Ecto neural progenitor cell (in vitro differentiated cells): Measurements from ENCODE around the gene ACOT9.
A peak's percentile ranks its signal among the peaks of the same experiment; 100 is the strongest.
"Not testable (repeated sequence)": the region's sequence is repeated elsewhere in the genome, so short reads cannot be mapped to it uniquely, and the experiment has no call there.

Experiments used
- DNase-seq: peaks from one replicate; pipeline ENCODE4 v3.0.0-alpha.2; 2018; ENCODE audit warnings: low spot score

Gene ACOT9

DNA sequence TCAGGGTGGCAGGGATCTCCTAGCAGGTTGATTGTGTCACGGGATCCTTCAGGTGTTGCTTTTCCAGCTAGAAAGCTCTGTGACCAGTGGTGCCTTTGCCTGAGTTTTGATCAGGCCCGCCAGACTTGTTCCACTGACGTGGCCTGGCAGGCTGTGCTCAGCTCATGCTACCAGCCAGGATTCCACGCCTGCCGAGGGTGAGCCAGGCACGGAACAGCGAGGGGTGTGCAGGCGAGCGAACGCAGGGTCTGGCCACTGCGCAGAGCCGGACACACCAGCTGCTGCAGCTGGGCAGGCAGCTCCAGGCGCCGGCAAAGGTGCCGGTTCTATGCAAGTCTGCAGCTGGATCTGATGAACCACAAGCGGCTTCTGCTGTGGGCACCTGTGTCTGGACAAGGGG, 22.8 kb upstream of the ACOT9 start:
- no peak for DNase-seq

DNA sequence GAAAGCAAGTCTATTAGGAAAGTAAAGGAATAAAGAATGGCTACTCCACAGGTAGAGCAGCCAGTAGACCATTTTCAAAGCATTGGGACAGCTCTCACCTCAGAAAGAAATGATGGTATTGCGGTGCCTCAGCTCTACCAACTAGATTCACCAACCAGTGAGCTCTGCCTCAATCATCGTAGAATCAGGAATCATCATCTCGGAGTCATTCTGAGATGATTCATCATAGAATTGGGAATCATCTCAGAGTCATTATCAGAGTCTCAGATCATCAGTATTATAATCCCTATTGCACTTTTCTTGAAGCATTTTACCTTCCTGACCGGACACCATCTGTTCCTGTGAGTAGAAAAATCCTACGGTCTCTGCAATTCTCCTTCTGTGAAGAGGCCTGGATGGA, 22.4 kb upstream of the ACOT9 start:
- no peak for DNase-seq

DNA sequence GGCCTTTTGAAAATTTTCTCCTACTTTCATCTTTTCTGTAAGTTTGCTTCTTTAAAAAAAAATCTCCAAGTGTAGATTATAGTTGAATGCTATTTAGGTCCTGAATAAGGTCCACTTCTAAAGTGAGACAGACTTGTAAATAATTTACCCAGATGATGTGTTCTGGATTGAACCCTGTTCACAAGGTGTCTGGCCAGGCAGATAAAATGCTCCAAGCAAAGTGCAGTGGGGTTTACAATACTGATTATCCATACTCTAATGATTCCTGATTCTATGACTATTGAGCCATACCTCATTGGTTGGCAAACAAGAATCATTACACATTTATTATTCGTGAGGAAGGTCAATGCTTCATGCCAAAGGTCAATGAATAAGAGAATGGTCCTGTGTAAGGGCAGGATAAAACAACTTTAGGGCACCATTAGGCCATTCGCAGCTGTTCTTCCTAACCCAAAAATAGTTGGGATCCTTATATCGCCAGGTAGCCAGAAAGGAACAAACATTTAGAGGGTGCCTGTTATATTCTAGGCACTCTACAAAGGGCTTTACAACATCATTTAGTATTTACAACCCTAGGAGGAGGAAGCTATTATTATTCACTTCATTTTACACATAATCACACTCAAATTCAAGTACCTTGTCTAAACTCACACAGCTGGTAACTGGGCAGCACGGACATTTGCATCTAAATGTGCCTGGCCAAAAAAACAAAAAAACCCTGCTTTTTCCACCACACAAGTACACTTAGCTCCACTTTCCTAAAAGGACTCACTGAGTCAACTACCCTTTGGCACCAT, 21.3 kb upstream of the ACOT9 start:
- DNase-seq = no peak

DNA sequence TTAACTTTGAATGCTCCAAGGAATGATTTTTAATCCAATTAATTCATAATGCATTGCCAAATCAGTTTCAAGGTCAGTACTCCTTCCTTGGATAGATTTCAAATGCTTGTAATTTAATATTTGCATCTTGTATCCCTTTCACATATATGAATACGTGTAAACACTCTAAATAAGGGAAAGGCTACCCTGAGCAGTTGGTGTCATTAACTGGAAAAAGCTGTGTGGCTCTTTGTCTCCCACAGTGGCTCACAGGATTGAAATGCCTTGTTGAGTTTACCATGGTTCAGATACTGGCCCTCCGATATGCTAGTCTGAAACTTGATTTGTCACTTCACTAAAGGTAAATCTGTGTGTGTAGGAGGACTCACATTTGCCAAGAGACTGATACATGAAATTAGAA, 16.7 kb upstream of the ACOT9 start:
- no peak for DNase-seq

DNA sequence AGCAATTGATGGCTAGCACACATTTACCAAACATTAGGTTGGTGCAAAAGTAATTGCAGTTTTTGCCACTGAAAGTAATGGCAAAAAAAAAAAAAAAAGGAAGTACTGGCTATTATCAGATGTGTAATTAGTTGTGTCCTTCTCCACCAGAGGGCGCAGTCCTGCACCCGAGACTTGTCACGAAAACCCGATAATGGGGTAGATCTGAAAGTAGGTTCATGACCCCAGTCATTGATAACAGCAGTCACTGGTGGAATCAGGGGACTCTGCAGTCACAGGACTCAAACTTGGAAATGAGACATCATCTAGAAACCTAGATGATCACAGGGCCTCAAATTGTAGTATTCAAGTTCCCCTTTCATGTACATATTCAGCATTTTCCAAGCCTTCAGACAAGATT, 13.1 kb upstream of the ACOT9 start:
- peak; percentile 74 for DNase-seq

DNA sequence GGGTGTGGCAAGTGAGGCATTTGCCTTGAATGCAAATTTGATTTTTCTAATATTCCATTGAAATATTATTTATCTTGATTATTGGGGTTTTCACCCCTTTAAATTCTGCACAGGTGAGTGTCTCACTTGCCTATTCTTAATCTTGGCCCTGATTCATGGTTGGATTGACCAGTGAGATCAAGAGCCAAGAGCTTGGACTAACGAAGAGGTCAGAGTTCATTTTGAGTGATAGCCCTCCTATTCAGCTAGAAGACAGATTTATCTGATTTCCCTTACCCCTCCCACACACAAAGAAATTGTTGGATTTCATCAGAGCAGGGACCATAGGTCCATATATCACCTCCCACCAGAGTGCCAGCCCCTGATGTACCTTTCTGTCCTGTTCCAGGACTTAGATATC, 11.6 kb upstream of the ACOT9 start:
- no peak for DNase-seq

DNA sequence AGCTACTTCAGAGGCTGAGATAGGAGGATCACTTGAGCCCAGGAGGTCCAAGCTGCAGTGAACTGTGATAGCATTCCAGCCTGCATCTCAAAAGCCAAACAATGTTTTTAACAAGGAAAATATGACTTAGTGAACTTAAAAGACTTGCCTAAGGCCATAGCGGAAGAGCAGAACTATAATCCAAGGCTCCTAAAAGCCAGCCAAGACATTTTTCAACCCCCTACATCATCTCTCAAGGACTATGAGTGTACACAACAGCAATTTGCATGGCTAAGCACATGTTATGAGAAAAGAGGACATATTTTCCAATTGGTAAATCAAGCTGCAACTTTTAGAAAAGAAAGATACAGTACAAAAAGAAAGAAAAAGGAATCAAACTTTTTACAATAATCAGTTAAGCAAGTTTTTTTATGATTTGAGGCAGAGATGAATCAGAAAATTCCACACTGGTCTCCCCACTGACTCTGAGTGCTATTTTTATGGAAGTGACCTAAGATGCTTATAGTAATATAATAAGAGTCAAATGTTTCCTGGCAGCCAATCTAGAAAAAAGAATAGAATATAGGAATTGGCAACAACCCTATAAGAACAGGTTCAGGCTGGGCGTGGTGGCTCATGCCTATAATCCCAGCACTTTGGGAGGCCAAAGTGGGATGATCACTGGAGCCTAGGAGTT, 9.8 kb upstream of the ACOT9 start:
- DNase-seq = no peak

DNA sequence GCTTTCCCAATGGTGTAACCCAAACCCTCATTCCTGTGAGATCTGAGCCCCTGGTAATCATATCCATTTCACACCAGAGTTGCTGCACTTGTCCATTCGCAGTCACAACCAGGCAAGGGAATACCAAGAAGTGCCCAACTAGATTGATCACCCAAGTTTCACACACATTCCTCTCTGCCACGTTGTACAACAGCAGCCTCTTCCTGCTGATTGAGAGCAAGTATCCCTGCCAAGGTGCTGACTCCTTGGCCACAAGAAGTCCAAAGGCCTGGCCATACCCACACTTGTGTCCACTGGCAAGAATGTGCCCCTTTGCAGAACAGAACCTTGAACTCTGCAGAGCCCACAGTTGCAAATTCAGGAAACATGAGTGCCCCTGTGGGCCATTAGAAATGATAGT, 6.5 kb upstream of the ACOT9 start:
- DNase-seq = no peak

DNA sequence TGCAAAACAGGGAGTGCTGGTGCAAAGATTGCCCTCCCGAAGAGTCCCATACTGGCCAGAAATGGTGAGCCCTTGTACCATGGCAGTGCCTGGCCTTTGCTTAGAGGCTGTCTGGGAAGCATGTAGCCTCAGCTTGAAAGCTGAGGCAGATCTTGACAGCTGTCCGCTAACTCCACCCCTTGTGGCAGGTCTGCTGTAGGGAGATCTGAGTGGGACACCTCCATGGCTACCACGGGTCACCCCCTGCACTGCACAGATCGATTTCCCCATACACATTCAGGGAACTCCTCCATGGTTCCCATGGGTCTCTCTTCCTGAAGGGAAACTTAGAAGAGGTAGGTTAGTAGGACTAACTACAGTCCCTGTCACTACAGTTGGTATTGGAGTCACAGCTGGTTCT, 6.1 kb upstream of the ACOT9 start:
- no peak for DNase-seq

DNA sequence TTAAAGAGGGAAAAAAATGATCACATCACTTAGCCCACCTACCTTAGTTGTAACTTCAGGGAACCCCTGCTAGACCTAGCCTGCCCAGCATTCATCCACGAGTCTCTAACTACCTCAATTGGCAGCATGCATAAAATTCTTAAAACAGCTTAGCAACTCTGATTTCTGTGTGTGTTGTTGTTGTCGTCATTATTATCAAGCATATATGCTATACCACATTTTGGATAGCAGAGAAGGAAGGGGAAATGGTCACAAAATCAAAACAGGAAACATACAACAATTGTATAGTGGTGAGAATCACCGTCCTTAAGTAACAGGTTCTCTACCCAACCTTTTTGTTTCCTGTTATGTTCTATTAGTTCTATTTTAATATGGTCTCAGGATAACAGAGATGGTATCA, 2.7 kb upstream of the ACOT9 start:
- DNase-seq = no peak

DNA sequence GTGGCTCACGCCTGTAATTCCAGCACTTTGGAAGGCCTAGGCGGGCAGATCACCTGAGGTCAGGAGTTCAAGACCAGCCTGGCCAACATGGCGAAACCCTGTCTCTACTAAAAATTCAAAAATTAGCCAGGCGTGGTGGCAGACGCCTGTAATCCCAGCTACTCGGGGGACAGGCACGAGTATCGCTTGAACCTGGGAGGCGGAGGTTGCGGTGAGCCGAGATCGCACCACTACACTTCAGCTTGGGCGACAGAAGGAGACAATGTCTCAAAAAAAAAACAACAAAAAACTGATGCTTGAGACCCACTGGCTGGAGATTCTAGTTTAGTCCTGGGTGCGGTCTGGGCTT, 521 bp upstream of the ACOT9 start:
- not testable (repeated sequence) for DNase-seq

DNA sequence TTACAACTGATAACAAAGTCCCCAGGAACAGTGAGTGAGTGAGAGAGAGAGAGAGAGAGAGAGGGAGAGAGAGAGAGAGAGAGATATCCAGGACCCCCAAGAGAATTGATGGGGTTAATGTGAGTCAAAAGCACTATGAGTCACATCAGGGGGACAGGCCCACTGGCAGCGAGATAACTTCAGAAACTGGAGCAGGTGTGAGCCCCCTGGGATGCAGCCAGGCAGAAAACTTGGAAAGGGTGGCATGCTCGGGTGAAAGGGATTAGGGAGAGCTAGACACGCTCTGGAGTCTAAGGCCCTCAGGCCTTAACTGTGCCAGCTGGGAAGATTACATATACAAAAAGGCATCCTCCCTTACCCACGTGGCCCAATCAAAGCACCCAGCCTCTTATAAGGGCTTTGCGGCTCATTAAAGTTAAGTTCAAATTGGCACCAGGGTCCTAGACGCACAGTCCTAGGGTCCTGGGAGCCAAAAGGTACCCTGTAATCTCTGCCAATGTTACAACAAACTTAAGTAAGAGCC, 841 bp downstream of the ACOT9 start:
- DNase-seq = no peak

DNA sequence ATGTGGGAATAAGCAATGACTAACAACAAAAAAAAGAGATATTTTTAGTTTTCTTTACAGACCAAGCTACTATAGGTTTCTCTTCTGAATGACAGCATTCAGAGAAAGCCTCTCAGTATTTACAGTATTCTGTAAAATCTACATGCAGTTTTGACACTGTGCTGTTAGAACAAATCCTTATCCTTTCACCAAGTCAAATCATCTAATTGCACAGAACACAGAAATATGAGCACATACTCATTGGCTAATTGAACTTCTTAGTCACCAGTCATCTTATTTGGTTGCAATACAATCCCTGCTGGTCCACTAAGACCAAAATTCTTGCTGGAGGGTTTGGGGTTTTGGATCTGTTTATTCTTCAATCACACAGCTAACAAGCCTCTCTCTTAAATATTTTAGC, 5.7 kb downstream of the ACOT9 start:
- DNase-seq = no peak

DNA sequence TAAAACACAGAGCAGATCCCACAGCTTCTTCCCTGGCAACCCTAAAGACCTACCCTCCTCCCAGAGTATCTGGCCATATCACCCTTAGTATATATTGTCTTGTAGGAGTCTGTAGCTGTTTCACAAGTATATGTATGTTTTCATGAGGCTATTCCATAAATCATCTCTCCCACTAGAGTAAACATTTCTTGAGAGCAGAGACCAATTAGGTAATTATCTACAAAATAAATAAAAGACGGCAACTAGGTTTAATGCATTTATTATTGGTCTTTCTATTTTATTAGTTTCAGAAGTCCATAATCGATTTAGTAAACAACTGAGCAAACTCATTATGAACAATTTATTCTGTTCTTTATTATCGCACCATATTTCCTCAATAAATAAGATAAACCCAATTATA, 7.0 kb downstream of the ACOT9 start:
- DNase-seq = no peak

DNA sequence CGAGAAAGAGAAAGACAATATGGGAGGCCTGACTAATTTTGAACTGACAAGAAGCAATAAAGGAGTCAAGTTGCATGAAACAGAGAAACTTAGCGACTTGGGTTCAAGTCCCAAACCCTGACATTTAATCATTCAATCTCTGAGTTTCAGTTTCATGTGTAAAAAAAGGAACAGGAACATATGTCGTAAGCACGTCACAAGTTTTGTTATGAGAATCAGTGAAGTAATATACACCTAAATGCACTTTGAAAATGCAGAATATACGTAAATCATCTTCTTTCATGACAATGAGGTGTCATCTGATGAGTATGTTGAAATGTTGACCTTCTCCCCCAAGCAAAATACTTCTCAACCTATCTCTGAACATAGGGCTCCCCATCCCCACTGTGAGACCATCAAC, 10.4 kb downstream of the ACOT9 start:
- DNase-seq = no peak

DNA sequence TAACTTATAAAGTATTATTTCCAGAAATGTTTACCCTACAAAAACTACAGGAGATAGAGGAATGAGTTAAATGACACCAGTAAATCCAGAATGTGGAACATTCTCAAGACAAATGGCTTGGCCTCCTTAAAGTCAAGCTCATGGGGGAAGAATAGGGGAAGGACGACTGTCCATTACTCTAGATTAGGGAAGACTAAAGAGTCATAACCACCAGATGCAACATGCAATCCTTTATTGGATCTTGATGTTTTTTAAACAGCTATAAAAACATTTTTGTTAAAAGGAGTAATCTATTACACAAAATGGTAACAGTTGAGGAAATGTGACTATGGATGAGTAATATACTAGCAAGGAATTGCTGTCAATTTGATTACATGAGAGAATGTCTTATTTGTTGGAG, 11.1 kb downstream of the ACOT9 start:
- no peak for DNase-seq

DNA sequence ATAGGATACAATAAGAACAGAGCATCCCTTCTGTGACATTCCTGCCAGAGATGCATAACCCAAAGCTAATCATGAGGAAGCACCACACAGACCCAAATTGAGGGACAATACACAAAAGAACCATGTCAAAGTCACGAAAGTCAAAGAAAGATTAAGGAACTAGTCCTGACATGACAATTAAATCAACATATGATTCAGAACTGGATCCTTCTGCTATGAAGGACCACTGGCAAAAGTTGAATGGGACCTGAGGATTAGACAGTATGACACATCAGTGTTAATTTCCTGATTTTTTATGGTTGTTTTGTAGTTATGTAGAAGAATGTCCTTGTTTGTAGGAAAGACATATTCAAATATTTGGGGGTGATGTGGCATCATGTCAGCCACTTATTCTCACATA, 13.9 kb downstream of the ACOT9 start:
- DNase-seq = no peak

DNA sequence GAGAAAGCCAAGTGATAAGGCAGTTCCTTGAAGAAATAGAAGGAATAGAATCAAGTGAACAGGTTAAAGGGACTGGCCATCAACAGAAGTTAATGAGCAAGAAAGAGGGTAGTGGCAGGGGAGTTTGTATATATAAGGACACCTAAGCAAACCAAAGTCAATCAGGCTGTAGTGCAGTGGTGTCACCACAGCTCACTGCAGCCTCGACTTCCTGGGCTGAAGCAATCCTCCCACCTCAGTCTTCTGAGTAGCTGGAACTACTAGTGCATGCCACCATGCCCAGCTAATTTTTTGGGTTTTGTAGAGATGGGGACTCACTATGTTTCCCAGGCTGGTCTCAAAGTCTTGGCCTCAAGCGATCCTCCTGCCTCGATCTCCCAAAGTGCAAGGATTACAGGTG, 15.9 kb downstream of the ACOT9 start:
- DNase-seq = no peak

DNA sequence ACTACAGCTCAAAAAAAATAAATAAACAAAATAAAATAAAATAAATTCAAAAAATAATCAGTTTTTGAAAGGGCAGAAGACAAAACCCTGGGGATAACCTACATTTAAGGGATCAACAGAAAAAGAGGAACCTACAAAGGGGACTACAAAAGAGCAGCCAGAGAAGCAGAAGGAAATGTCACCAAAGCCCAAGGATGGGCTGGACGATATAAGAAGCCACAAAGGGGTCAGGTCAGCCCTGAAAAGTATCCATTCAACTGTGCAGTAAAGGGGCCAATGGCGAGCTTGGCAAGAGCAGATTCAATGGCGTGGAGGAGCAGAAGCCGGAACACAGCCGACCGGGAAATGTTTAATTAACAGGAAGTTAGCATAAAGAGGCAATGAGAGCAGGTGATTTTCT, 16.9 kb downstream of the ACOT9 start:
- DNase-seq = no peak

DNA sequence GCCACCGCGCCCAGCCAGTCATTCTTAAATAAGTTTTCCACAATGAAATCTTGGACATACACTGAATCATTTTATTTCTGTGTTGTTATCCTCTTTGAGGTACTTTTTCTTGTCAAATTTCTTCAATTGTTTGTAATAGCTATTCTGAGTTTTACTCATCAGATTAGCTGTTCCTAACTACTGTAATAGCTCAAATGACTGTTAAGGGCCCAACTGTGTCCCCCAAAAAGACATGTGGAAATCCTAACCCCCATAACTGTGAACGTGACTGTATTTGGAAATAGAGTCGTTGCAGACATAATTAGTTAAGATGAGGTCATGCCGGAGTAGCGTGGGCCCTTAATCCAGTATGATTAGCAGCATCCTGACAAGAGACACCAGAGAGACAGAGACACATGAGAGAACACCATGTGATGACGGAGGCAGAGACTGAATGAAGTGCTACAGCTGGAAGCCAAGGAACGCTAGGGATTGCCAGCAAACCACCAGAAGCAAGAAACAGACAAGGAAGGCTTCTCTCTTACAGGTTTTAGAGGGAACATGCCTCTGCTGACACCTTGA, 22.9 kb downstream of the ACOT9 start:
- no peak for DNase-seq

DNA sequence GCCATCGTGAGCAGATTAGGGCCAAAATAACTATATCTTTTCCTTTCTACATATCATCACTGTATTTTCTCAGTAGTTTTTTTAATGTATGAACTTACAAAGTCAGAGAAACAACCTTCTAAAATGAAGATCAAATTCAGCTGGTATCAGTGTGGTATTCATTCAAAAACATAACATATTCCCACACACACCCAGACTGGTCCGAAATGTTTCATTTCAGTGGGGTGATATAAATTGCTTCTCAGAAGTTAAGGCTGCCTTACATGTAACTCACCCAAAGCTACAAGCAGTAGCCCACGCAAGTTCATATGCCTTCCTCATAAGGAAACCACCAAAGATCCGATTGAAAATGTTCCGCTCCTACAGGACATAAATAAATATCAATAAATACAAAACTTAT, 37.8 kb downstream of the ACOT9 start:
- no peak for DNase-seq

DNA sequence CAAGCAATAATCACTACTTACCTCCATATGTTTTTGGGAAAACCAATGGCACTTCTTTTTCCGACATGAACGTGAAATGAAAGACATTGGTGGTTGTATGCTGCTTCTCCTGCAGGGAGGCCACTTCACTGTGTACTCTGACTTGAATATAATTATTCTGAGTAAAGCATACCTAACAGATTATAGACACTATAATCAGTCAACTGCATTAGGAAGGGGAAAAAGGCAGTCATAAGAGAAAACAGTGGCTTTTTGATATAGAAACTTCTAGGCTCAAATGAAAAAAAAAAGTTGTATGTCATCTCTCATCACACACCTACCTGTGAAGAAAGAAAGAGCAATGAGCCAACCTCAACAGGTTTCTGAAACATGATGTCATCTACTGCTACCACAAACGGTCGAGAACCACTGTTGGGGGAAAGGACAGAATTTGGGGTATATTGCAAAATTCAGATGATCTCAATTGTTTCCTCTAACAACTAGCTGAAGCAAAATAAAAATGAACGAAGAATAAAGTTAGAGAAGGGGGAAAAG, 38.3 kb downstream of the ACOT9 start:
- DNase-seq = no peak

DNA sequence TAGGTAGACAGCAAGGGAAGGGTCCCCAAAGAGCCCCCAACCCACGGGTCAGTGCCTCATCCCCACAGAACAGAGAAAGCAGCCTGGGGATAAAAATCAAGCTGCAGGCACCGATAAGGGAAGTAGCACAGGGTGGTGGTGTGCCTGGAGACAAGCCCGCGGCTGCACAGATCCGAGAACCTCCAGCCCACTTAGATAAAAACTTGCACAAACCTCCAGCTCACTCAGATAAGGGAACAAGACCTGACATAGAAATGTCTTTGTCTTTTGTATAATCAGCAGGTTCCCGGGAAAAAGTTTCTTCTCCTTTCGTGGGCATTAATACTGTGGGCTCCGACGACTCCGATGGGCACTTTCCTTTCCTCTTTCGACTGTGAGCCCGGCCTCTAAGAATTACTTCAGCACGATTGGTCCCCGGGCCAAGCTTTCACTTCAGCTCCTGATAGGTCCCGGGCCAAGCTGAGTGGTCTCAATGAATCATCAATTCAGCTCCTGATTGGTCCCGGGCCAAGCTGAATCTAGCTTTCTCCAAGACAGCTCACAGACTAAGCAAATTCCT, 43.4 kb downstream of the ACOT9 start:
- peak; percentile 51 for DNase-seq
